SU-DHL-6 (cell line): ENCODE measurements around the gene BICC1.

ENCODE experiments used
- H2AFZ ChIP-seq: fragments of 200-600 bp; sonication (generic); 2 replicates; pipeline ENCODE4 v1.6.1; 2014; ENCODE audit warnings: low read depth, mild to moderate bottlenecking, moderate library complexity, mixed read lengths, antibody characterized with exemption, low read length; ENCODE audit not compliant: severe bottlenecking
- H3F3A ChIP-seq: fragments of 200-600 bp; shearing (Covaris generic); 2 replicates; pipeline ENCODE4 v1.6.0; 2016; ENCODE audit warnings: antibody characterized with exemption, mild to moderate bottlenecking; ENCODE audit not compliant: insufficient read depth
- H3K27ac ChIP-seq: fragments of 200-600 bp; sonication (generic); 2 replicates; pipeline ENCODE4 v1.5.1; 2016; ENCODE audit warnings: low read depth, mild to moderate bottlenecking, low read length, moderate library complexity, mixed read lengths
- H3K27me3 ChIP-seq: fragments of 200-600 bp; sonication (generic), shearing (Covaris generic); 2 replicates; pipeline ENCODE4 v1.6.0; 2014; ENCODE audit warnings: mild to moderate bottlenecking, low read length
- H3K36me3 ChIP-seq: fragments of 200-600 bp; sonication (generic); 2 replicates; pipeline ENCODE4 v1.6.1; 2014; ENCODE audit warnings: mild to moderate bottlenecking, low read length, mixed read lengths
- H3K4me2 ChIP-seq: fragments of 300-600, 200-600 bp; shearing (Covaris generic), sonication (generic); 2 replicates; pipeline ENCODE4 v1.6.0; 2014; ENCODE audit warnings: low read length, low read depth, mild to moderate bottlenecking; ENCODE audit not compliant: poor library complexity, severe bottlenecking
- H3K4me3 ChIP-seq: fragments of 200-600 bp; sonication (generic); 2 replicates; pipeline ENCODE4 v1.5.1; 2014; ENCODE audit warnings: antibody characterized with exemption, low read length, mild to moderate bottlenecking, mixed read lengths; ENCODE audit not compliant: insufficient read depth, poor library complexity, severe bottlenecking
- H3K79me2 ChIP-seq: fragments of 200-600 bp; sonication (generic); 2 replicates; pipeline ENCODE4 v1.6.1; 2014; ENCODE audit warnings: mild to moderate bottlenecking, low read length, moderate library complexity; ENCODE audit not compliant: insufficient read depth
- H3K9ac ChIP-seq: fragments of 200-600 bp; sonication (generic); 2 replicates; pipeline ENCODE4 v1.7.0; 2014; ENCODE audit warnings: mild to moderate bottlenecking, low read length
- H3K9me2 ChIP-seq: fragments of 200-600 bp; sonication (generic); replicated peaks from 2 replicates; pipeline ENCODE4 v1.6.1; 2014; ENCODE audit warnings: low read length; ENCODE audit not compliant: insufficient read depth
- H3K9me3 ChIP-seq: fragments of 200-600 bp; sonication (generic); 2 replicates; pipeline ENCODE4 v1.6.1; 2014; ENCODE audit warnings: low read length, mixed read lengths; ENCODE audit not compliant: insufficient read depth
- H4K20me1 ChIP-seq: fragments of 200-600 bp; sonication (generic); 2 replicates; pipeline ENCODE4 v1.6.1; 2014; ENCODE audit warnings: low read depth, mild to moderate bottlenecking, antibody characterized with exemption, low read length, moderate library complexity, mixed read lengths
- EZH2phosphoT487 ChIP-seq: fragments of 200-600 bp; sonication (generic), shearing (Covaris generic); conservative IDR thresholded peaks from 2 replicates; pipeline ENCODE4 v1.6.1; 2018; ENCODE audit warnings: mild to moderate bottlenecking, antibody characterized with exemption, low read length, moderate library complexity, mixed read lengths
- TF ChIP-seq, protein P1 (sequence below): fragments of 200-600 bp; sonication (generic); IDR thresholded peaks from one replicate; pipeline ENCODE4 v1.5.1; 2017; ENCODE audit warnings: antibody characterized with exemption, mild to moderate bottlenecking, low read length, moderate library complexity; ENCODE audit not compliant: insufficient read depth, poor library complexity, severe bottlenecking

The BICC1 gene

DNA sequence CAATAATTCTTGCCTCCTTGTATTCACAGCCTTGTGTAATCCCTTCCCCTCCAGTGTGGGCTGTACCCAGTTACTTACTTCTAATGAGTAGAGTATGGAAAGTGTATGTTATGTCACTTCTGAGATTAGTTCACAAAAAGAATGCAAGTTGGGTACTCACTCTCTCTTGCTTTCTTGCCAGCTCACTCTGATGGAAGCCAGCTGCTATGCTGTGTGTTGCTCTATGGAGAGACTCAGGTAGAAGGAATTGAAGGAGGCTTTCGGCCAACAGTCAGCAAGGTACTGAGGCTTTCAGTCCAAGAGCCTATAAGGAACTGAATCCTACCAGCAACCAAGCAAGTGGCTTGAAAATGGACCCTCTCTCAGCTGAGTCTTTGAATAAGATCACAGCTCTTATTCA, 9.7 kb upstream of the BICC1 start:
- H2AFZ ChIP-seq, result no peak overlapping the region
- H4K20me1 ChIP-seq, result no peaks in the 10 kb centered on the region
- no peak overlapping the region for H3K9ac ChIP-seq
- H3K27ac ChIP-seq, result no peak overlapping the region
- no peaks in the 10 kb centered on the region for H3K9me3 ChIP-seq
- H3K4me2 ChIP-seq, result no peak overlapping the region
- TF ChIP-seq EZH2phosphoT487, result no peak
- TF ChIP-seq, protein P1, sequence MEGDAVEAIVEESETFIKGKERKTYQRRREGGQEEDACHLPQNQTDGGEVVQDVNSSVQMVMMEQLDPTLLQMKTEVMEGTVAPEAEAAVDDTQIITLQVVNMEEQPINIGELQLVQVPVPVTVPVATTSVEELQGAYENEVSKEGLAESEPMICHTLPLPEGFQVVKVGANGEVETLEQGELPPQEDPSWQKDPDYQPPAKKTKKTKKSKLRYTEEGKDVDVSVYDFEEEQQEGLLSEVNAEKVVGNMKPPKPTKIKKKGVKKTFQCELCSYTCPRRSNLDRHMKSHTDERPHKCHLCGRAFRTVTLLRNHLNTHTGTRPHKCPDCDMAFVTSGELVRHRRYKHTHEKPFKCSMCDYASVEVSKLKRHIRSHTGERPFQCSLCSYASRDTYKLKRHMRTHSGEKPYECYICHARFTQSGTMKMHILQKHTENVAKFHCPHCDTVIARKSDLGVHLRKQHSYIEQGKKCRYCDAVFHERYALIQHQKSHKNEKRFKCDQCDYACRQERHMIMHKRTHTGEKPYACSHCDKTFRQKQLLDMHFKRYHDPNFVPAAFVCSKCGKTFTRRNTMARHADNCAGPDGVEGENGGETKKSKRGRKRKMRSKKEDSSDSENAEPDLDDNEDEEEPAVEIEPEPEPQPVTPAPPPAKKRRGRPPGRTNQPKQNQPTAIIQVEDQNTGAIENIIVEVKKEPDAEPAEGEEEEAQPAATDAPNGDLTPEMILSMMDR, result no peak
- H3K79me2 ChIP-seq, result no peaks in the 10 kb centered on the region
- H3K27me3 ChIP-seq, result no peaks in the 10 kb centered on the region
- H3F3A ChIP-seq, result no peaks in the 10 kb centered on the region
- H3K9me2 ChIP-seq, result no peaks in the 10 kb centered on the region
- no peaks in the 10 kb centered on the region for H3K36me3 ChIP-seq
- H3K4me3 ChIP-seq, result no peak overlapping the region

DNA sequence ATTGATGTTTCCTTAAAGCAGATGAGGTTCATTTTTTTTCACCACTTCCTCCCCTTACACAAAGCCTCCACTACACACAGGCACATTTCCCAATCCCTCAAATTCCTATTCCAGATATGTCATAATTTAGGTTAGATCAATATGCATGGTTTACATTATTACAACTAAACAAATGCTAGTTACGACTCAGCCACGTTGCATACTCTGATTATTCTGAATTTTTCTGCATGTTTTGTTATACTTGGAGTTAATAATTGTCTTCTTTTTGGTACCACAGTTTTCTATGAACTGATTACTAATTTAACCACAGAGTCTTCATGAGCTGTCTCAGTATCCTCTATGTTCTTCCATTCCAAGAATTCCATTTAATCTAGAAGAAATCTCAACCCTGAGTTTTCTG, 4.4 kb upstream of the BICC1 start:
- H3F3A ChIP-seq, result no peaks in the 10 kb centered on the region
- H3K27me3 ChIP-seq, result no peaks in the 10 kb centered on the region
- TF ChIP-seq, protein P1, result no peak
- TF ChIP-seq EZH2phosphoT487, result no peak
- no peaks in the 10 kb centered on the region for H4K20me1 ChIP-seq
- no peak overlapping the region for H3K4me2 ChIP-seq
- no peak overlapping the region for H2AFZ ChIP-seq
- no peaks in the 10 kb centered on the region for H3K79me2 ChIP-seq
- H3K9me2 ChIP-seq, result no peaks in the 10 kb centered on the region
- H3K36me3 ChIP-seq, result no peaks in the 10 kb centered on the region
- no peak overlapping the region for H3K9ac ChIP-seq
- H3K27ac ChIP-seq, result no peak overlapping the region
- H3K4me3 ChIP-seq, result no peak overlapping the region
- no peaks in the 10 kb centered on the region for H3K9me3 ChIP-seq

DNA sequence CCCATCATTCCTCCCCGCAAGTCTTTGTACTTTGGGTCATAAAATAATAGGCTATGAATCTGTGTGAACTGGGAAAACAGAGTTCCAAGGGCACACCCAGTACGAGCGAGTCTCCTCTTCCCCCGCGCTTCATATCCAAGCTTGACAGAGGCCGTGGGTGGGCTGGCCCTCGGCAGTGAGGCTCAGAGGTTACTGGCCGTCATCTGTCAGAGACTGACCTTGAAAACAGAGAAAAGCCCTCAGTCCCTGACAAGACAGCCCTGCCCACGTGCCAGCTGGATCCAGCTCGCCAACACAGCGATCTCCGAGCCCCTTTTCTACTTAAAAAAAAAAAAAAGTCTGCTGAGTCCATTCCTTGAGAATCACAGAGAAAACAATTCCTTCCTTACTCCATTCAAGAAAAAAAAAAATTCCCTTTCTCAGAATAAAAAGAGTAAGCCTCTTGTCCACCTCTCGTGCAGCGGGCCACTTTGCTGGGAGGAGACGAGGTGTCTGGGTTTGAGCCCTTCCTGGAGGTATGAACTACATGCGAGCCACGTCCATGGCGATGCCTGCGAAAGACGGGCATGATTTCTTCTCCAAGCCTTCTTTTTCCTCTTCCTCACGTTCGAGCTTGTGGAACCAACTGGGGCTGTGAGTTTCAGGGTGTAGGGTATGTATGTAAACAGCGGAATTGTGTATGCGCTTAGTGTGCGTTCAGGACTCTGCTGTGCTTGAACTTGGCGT, 744 bp upstream of the BICC1 start:
- Histone ChIP-seq H3K36me3 (no peaks in the 10 kb centered on the region), H3F3A (no peaks in the 10 kb centered on the region), H3K27ac (no peak overlapping the region), H3K4me2 (no peak overlapping the region), H3K9me3 (no peaks in the 10 kb centered on the region), H2AFZ (no peak overlapping the region), H3K4me3 (no peak overlapping the region), H3K9me2 (no peaks in the 10 kb centered on the region), H3K27me3 (no peaks in the 10 kb centered on the region), H3K79me2 (no peaks in the 10 kb centered on the region), H4K20me1 (no peaks in the 10 kb centered on the region), H3K9ac (no peak overlapping the region)
- TF ChIP-seq, protein P1, result no peak
- TF ChIP-seq EZH2phosphoT487, result no peak
